Ishikawa (cell line): Measurements from ENCODE around the gene ATAD3C.

Experiments used
- CEBPB ChIP-seq: IDR thresholded peaks from 2 replicates; pipeline ENCODE4 v1.6.1; 2012
- CREB1 ChIP-seq: IDR thresholded peaks from 2 replicates; pipeline ENCODE4 v1.6.1; 2012; ENCODE audit warnings: low read depth
- EGR1 ChIP-seq: IDR thresholded peaks from 2 replicates; pipeline ENCODE4 v1.6.1; 2012
- EP300 ChIP-seq: IDR thresholded peaks from 2 replicates; pipeline ENCODE4 v1.6.1; 2012; ENCODE audit warnings: borderline replicate concordance
- FOXM1 ChIP-seq: IDR thresholded peaks from 2 replicates; pipeline ENCODE4 v1.6.1; 2012; ENCODE audit warnings: low read depth, borderline replicate concordance
- NFIC ChIP-seq: IDR thresholded peaks from 2 replicates; pipeline ENCODE4 v1.6.1; 2012
- RAD21 ChIP-seq: IDR thresholded peaks from 2 replicates; pipeline ENCODE4 v1.6.1; 2012; ENCODE audit warnings: low read depth
- TAF1 ChIP-seq: IDR thresholded peaks from 2 replicates; pipeline ENCODE4 v1.6.1; 2012; ENCODE audit warnings: low read depth, mild to moderate bottlenecking
- TCF12 ChIP-seq: IDR thresholded peaks from 2 replicates; pipeline ENCODE4 v1.6.1; 2012; ENCODE audit warnings: low read depth
- TEAD4 ChIP-seq: IDR thresholded peaks from 2 replicates; pipeline ENCODE4 v1.6.1; 2012
- YY1 ChIP-seq: IDR thresholded peaks from 2 replicates; pipeline ENCODE4 v1.6.1; 2012; ENCODE audit warnings: low read depth
- ZBTB7A ChIP-seq: IDR thresholded peaks from 2 replicates; pipeline ENCODE4 v1.6.1; 2012; ENCODE audit warnings: low read depth
- TF ChIP-seq, protein P1 (sequence below): IDR thresholded peaks from 2 replicates; pipeline ENCODE4 v1.6.1; 2012
- TF ChIP-seq, protein P2 (sequence below): IDR thresholded peaks from 2 replicates; pipeline ENCODE4 v1.6.1; 2012; ENCODE audit warnings: low read depth, mild to moderate bottlenecking
- TF ChIP-seq, protein P3 (sequence below): IDR thresholded peaks from 2 replicates; pipeline ENCODE4 v1.6.1; 2012

ATAD3C gene

DNA sequence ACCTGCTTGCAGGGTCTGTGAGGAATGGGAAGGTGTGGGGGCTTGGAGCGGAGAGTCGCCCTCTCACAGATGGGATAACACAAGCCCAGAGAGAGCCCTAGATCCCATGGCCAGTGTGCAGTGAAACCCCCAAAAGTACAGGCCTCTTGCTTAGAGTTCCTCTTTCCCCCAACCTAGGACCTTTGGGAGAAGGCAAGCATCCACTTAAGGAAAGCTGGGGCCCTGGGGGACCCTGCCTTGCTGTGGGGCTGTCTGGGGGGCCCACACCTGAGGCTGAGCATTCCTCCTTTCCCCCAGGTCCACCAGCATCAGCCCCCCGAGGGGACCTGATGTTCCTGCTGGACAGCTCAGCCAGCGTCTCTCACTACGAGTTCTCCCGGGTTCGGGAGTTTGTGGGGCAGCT is 12.9 kb upstream of the ATAD3C start:
- TF ChIP-seq NFIC (no peak), FOXM1 (no peak), RAD21 (no peak), ZBTB7A (no peak), CEBPB (no peak), TAF1 (no peak)
- TF ChIP-seq, protein P1, sequence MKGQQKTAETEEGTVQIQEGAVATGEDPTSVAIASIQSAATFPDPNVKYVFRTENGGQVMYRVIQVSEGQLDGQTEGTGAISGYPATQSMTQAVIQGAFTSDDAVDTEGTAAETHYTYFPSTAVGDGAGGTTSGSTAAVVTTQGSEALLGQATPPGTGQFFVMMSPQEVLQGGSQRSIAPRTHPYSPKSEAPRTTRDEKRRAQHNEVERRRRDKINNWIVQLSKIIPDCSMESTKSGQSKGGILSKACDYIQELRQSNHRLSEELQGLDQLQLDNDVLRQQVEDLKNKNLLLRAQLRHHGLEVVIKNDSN = no peak

DNA sequence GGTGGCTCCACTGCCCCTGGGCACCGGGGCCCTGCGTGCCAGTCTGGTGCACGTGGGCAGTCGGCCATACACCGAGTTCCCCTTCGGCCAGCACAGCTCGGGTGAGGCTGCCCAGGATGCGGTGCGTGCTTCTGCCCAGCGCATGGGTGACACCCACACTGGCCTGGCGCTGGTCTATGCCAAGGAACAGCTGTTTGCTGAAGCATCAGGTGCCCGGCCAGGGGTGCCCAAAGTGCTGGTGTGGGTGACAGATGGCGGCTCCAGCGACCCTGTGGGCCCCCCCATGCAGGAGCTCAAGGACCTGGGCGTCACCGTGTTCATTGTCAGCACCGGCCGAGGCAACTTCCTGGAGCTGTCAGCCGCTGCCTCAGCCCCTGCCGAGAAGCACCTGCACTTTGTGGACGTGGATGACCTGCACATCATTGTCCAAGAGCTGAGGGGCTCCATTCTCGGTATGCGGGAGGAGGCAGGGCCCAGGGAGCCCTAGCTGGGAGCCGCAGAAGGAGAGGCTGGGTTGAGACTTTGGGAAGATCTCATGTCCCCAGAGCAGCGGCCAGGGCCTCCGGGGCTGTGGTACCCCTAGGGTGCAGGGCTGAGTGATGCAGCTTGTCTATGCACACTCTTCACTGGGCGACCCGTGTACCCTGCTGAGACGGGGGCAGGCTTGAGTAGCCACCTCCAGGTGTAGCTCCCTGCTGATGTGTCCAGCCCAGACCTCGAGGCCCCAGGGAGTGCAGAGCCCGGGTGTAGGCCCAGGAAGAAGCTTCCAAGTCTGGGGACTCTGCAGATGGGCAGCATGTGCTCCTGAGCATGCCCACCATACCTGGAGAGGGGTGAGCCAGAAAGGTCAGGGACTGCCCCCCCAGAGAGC is 12.2 kb upstream of the ATAD3C start:
- TF ChIP-seq TEAD4 = no peak
- no peak for TF ChIP-seq TAF1
- TF ChIP-seq, protein P2, sequence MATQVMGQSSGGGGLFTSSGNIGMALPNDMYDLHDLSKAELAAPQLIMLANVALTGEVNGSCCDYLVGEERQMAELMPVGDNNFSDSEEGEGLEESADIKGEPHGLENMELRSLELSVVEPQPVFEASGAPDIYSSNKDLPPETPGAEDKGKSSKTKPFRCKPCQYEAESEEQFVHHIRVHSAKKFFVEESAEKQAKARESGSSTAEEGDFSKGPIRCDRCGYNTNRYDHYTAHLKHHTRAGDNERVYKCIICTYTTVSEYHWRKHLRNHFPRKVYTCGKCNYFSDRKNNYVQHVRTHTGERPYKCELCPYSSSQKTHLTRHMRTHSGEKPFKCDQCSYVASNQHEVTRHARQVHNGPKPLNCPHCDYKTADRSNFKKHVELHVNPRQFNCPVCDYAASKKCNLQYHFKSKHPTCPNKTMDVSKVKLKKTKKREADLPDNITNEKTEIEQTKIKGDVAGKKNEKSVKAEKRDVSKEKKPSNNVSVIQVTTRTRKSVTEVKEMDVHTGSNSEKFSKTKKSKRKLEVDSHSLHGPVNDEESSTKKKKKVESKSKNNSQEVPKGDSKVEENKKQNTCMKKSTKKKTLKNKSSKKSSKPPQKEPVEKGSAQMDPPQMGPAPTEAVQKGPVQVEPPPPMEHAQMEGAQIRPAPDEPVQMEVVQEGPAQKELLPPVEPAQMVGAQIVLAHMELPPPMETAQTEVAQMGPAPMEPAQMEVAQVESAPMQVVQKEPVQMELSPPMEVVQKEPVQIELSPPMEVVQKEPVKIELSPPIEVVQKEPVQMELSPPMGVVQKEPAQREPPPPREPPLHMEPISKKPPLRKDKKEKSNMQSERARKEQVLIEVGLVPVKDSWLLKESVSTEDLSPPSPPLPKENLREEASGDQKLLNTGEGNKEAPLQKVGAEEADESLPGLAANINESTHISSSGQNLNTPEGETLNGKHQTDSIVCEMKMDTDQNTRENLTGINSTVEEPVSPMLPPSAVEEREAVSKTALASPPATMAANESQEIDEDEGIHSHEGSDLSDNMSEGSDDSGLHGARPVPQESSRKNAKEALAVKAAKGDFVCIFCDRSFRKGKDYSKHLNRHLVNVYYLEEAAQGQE = no peak
- TF ChIP-seq CREB1 = no peak
- TF ChIP-seq EP300 = no peak
- no peak for TF ChIP-seq FOXM1
- TF ChIP-seq RAD21 = no peak
- no peak for TF ChIP-seq ZBTB7A
- no peak for TF ChIP-seq NFIC
- TF ChIP-seq CEBPB = no peak
- TF ChIP-seq, protein P3, sequence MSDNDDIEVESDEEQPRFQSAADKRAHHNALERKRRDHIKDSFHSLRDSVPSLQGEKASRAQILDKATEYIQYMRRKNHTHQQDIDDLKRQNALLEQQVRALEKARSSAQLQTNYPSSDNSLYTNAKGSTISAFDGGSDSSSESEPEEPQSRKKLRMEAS = no peak
- TF ChIP-seq TCF12 = no peak
- no peak for TF ChIP-seq YY1

DNA sequence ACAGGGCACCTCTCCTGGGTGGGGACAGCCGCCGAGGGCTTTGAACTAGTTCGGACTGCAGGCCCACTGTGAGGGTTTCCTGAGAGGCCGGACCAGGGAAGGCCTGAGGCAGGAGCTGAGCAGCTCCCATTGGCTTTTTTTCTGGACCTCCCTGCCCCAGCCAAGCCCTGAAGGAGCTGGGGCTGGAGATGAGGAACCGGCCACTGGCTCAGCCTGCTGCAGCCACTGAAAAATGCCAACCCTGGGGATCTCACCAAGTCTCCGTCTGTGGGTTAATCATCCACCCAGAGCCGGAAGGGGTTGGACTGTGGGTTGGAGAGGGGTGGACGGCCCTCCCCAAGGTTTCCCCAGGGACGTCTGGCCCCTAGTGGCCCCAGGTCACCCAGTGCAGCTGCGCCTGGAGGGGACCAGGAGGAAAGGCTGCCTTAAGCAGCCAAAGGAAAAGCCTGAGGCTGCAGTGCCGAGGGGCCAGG is 11.5 kb upstream of the ATAD3C start:
- TF ChIP-seq RAD21 (no peak), TCF12 (no peak), ZBTB7A (no peak), TEAD4 (no peak), EP300 (no peak), YY1 (no peak), CEBPB (no peak), TAF1 (no peak), CREB1 (no peak)
- TF ChIP-seq, protein P3 = no peak
- TF ChIP-seq, protein P2 = no peak

DNA sequence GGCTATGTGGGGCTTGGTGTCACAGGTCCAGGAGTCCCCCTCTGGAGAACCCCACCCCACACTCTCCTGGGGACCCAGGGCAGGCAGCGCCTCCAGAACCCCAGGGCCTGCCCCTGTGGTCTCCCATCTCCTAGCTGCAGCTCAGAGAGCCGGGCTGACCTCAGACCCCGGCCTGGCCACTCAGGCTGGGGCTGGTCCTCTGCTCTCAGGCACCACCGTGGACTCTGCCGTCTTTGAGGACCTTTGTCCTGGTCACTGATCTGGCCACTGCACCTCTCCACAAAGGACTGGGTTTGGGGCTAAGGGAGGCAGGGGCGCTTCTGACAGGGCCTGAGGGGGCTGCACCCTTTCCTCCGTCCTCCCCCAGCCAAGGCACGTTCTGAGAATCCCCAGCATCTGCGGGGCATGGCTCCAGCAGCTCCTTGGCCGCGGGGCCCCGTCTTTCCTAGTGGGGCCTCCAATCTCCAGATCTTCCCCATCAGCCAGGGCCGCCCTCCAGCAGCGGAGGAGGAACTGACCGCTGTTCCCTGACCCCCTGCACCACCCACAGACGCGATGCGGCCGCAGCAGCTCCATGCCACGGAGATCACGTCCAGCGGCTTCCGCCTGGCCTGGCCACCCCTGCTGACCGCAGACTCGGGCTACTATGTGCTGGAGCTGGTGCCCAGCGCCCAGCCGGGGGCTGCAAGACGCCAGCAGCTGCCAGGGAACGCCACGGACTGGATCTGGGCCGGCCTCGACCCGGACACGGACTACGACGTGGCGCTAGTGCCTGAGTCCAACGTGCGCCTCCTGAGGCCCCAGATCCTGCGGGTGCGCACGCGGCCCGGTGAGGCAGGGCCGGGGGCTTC is 10.7 kb upstream of the ATAD3C start:
- no peak for TF ChIP-seq CEBPB
- no peak for TF ChIP-seq FOXM1
- TF ChIP-seq EGR1 = no peak
- TF ChIP-seq, protein P1 = no peak
- no peak for TF ChIP-seq CREB1
- no peak for TF ChIP-seq EP300
- no peak for TF ChIP-seq ZBTB7A
- TF ChIP-seq YY1 = no peak
- TF ChIP-seq TEAD4 = no peak
- TF ChIP-seq NFIC = no peak
- no peak for TF ChIP-seq TCF12

DNA sequence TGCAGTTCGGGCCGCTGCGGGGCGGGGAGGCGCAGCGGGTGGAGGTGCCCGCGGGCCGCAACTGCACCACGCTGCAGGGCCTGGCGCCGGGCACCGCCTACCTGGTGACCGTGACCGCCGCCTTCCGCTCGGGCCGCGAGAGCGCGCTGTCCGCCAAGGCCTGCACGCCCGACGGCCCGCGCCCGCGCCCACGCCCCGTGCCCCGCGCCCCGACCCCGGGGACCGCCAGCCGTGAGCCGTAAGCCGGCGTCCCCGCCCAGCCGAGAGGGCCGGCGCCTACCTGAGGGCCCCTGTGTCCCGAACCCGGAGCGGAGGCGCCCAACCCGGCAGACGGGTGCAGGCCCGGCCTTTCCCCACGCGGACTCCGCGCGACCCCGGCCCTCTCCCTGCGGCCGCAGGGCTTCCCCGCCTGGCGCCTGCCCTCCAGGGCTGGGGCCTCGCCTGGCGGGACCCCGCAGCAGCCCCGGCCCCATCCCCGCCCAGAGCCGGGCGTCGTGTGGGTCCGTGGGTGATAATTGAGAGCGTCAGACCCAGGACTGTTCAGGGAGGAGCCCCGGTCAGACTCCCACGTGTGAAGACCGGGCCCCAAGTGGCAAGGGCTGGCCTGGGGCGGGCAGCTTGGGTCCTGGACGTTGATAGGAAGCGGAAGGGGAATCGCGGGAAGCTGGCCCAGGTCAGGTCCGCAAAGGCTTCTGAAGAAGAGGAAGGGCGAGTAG is 9.8 kb upstream of the ATAD3C start:
- TF ChIP-seq TEAD4 = no peak
- TF ChIP-seq CREB1 = no peak
- TF ChIP-seq FOXM1 = no peak
- no peak for TF ChIP-seq ZBTB7A
- TF ChIP-seq TAF1 = no peak
- TF ChIP-seq, protein P3 = no peak
- no peak for TF ChIP-seq YY1
- no peak for TF ChIP-seq RAD21
- TF ChIP-seq EP300 = no peak
